ENCODE measurements around the gene CENPB.

DNA sequence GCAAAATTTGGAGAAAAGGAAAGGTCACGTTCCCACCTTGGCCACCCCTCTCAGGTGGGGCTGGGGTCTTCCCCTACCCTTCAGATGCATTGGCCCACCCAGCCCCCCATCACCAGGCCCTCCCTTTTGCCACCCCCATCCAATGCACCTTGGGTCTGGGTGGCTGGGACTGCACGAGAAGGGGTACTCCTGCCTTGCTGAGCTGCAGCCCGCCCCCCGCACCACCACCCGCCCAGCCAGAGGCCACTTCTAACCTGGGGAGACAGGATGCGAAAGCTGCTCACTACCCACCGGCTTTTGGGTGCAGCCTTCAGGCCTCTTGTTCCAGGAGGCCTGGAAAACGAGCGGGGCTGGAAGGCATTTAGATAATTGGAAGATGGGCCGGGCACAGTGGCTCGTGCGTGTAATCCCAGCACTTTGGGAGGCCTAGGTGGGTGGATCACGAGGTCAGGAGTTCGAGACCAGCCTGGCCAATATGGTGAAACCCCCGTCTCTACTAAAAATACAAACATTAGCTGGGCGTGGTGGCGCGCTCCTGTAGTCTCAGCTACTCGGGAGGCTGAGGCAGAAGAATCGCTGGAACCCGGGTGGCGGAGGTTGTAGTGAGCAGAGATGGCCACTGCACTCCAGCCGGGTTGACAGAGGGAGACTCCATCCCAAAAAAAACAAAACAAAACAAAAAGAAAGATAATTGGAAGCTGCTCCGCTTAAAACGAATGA is 8.3 kb upstream of the CENPB start:
- TF ChIP-seq, protein P1, sequence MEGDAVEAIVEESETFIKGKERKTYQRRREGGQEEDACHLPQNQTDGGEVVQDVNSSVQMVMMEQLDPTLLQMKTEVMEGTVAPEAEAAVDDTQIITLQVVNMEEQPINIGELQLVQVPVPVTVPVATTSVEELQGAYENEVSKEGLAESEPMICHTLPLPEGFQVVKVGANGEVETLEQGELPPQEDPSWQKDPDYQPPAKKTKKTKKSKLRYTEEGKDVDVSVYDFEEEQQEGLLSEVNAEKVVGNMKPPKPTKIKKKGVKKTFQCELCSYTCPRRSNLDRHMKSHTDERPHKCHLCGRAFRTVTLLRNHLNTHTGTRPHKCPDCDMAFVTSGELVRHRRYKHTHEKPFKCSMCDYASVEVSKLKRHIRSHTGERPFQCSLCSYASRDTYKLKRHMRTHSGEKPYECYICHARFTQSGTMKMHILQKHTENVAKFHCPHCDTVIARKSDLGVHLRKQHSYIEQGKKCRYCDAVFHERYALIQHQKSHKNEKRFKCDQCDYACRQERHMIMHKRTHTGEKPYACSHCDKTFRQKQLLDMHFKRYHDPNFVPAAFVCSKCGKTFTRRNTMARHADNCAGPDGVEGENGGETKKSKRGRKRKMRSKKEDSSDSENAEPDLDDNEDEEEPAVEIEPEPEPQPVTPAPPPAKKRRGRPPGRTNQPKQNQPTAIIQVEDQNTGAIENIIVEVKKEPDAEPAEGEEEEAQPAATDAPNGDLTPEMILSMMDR (IDR thresholded peaks at IDR 0.05): no peak
- TF ChIP-seq POLR2A (IDR thresholded peaks at IDR 0.05): no peak

Data from thyroid gland (tissue), 4 donors.